ACC112 (cell line): ENCODE measurements around the gene TMEM250.

ENCODE experiments used
- H2AFZ ChIP-seq: fragments of 200-600 bp; sonication (generic); one replicate; pipeline ENCODE4 v1.6.0; 2017; ENCODE audit warnings: antibody characterized with exemption, low read length; ENCODE audit not compliant: unreplicated experiment
- H3K27ac ChIP-seq: fragments of 200-600 bp; sonication (generic); 2 replicates; pipeline ENCODE4 v1.5.1; 2014; ENCODE audit warnings: low read depth, mild to moderate bottlenecking, antibody characterized with exemption, low read length, moderate library complexity
- H3K27me3 ChIP-seq: fragments of 200-600 bp; sonication (generic); 2 replicates; pipeline ENCODE4 v1.6.1; 2014; ENCODE audit warnings: mild to moderate bottlenecking, antibody characterized with exemption, low read length, moderate library complexity, mixed read lengths; ENCODE audit not compliant: insufficient read depth
- H3K36me3 ChIP-seq: fragments of 200-600 bp; sonication (generic); 2 replicates; pipeline ENCODE4 v1.6.1; 2016; ENCODE audit warnings: mild to moderate bottlenecking, antibody characterized with exemption, low read length, moderate library complexity, mixed read lengths; ENCODE audit not compliant: insufficient read depth
- H3K4me1 ChIP-seq: fragments of 200-600 bp; sonication (generic); one replicate; pipeline ENCODE4 v1.6.1; 2016; ENCODE audit warnings: low read length, mixed read lengths; ENCODE audit not compliant: insufficient read depth, unreplicated experiment, control insufficient read depth
- H3K4me3 ChIP-seq: fragments of 200-600 bp; sonication (generic); 2 replicates; pipeline ENCODE4 v1.5.1; 2014; ENCODE audit warnings: mild to moderate bottlenecking, low read depth, low read length
- H3K79me2 ChIP-seq: fragments of 200-600 bp; sonication (generic); one replicate; pipeline ENCODE4 v1.6.0; 2016; ENCODE audit warnings: low read length; ENCODE audit not compliant: control insufficient read depth, unreplicated experiment, insufficient read depth

The TMEM250 gene

DNA sequence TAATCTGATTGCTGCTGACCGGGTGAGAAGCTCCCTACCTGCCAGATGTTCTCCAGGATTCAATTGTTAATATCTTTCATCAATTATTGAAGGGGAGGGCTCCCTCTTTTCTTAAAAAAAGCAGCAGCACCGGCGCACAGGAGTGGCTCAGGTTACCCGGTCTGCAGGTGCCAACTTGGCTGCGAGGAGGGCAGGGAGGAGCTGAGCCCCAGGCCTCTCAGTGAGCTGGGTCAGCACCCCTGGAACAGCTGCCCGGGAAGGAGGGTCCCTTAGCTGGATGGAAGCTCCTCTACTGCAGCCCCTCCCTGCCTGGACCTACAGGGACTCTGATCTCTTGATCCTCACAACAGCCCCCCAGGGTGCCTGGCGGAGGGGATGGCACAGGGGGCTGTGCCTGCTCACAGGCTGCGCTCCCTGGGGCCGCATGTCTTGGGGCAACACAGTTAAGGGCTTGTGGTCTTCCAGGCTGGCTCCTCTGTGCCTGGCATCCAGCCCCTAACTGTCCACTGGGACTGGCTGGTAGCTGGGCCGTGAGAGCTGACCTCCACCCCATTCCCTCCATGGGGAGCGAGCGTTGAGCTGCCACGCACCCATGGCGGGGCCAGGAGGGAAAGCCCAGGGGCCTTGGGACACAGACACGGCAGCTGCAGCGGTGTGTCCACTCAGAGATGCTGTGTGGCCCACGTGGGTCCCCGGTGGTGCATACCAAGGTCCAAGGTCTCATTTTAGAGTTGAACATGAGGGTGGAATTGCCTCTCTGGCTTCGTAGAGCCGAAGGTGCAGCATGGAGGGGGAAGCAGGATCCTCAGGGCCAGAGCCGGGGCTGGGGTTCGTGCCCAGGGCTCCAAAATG lies 28.6 kb upstream of the TMEM250 start:
- H3K79me2 ChIP-seq = no peaks in the 10 kb centered on the region
- H3K27me3 ChIP-seq = peaks cover 27% of the 10 kb centered on the region; the same call in 1 of the 2 replicates
- H2AFZ ChIP-seq = no peak overlapping the region
- H3K4me3 ChIP-seq = no peak overlapping the region
- no peak overlapping the region for H3K27ac ChIP-seq
- no peaks in the 10 kb centered on the region for H3K4me1 ChIP-seq
- H3K36me3 ChIP-seq = no peaks in the 10 kb centered on the region

DNA sequence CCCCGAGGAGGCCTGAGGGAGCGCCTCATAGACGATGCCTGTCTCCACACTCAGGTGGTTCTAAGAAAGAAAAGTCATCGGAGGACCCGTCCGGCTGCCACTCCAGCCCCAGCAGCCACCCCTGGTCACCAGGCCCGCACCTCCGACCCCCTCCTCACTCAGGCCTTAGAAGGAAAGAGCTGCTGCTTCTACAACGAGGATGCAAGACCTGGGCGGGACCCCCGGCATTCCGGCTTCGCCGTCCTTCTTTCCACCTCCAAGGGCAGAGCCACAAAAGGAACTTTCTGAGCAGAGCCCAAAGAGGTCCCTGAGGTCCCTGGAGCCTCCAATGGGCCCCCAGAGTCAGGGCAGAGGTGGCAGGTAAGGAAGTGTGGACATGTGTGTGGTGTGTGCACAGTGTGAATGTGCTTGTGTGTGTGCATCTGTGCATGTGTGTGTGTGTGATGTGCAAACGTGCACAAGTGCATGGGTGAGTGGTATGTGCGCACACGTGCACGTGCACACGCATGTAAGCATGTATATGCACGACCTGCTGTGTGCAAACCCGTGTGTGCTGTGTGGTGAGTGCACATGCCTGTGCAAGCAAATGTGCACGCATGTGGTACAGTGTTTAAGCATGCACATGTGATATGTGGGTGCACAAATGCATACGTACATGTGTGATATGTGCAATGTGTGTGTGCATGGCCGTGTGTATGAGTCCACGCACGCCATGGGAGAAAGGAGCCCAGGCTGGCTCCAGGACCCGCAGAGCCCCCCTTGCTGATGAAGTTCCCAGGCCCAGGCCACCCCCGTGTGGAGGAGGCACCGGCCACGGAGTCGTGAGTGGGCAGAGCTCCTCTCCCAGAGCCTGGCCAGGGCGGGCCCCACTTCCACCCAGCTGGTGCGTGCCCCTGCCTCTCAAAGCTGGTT lies 27.7 kb upstream of the TMEM250 start:
- Histone ChIP-seq H3K4me3 (no peak overlapping the region), H3K4me1 (no peaks in the 10 kb centered on the region), H3K27ac (no peak overlapping the region), H3K27me3 (peaks cover 27% of the 10 kb centered on the region; the same call in 1 of the 2 replicates), H2AFZ (no peak overlapping the region), H3K79me2 (no peaks in the 10 kb centered on the region), H3K36me3 (no peaks in the 10 kb centered on the region)

DNA sequence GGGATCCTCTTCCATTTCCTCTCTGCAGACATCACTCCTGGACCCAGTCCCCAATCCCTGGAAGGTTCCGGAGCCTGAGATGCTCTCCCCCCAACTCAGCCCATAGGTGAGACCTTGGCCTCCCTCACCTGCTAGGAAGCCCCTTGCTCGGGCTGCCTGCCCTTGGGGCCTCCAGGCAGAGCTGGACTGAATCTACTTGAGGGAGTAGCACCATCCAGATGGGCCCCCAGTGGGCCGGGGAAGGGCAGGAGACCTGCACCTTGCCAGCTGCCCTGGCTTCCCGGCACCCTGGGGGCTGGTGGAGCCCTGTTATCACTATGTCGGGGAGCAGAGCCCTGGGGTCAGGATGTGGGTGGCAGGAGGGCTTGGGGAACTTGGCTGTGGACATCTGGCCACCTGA lies 26.9 kb upstream of the TMEM250 start:
- H3K27ac ChIP-seq = no peak overlapping the region
- H3K27me3 ChIP-seq = peaks cover 27% of the 10 kb centered on the region; the same call in 1 of the 2 replicates
- H3K4me1 ChIP-seq = no peaks in the 10 kb centered on the region
- no peak overlapping the region for H2AFZ ChIP-seq
- no peak overlapping the region for H3K4me3 ChIP-seq
- H3K79me2 ChIP-seq = no peaks in the 10 kb centered on the region
- H3K36me3 ChIP-seq = no peaks in the 10 kb centered on the region

DNA sequence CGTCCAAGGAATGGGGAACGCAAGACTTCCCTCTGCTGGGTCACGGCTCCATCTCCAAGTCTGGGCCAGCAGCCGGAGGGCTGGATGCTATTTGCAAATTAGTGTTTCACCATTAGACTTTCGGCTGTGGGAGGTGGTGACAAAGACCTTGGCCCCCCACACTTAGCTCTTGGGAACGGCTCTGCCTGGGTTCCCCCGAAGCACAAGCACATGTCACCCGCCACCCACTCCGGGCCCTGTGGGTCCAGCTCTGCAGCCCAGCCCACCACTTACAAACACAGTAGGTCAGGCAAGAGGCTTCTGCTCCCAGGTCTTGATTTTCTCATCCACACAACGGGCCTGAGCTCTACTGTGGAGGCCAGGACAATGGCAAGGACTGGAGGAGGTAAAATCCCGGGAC lies 25.8 kb upstream of the TMEM250 start:
- H3K4me3 ChIP-seq = no peak overlapping the region
- no peaks in the 10 kb centered on the region for H3K79me2 ChIP-seq
- H2AFZ ChIP-seq = no peak overlapping the region
- no peaks in the 10 kb centered on the region for H3K4me1 ChIP-seq
- H3K36me3 ChIP-seq = no peaks in the 10 kb centered on the region
- no peak overlapping the region for H3K27ac ChIP-seq
- H3K27me3 ChIP-seq = peaks cover 27% of the 10 kb centered on the region; the same call in 1 of the 2 replicates

- Histone ChIP-seq H3K4me1 (no peaks in the 10 kb centered on the region), H3K27me3 (peaks cover 27% of the 10 kb centered on the region; the same call in 1 of the 2 replicates), H2AFZ (no peak overlapping the region), H3K4me3 (no peak overlapping the region), H3K79me2 (no peaks in the 10 kb centered on the region), H3K27ac (no peak overlapping the region), H3K36me3 (no peaks in the 10 kb centered on the region)
Observed at GRCh38 chr9:136143215-136144001, 24.7 kb upstream of the TMEM250 start.

GRCh38 chr9:136142859-136143214 lies 24.2 kb upstream of the TMEM250 start:
- H3K36me3 ChIP-seq = no peaks in the 10 kb centered on the region
- no peaks in the 10 kb centered on the region for H3K79me2 ChIP-seq
- H3K27ac ChIP-seq = no peak overlapping the region
- H3K4me3 ChIP-seq = no peak overlapping the region
- no peaks in the 10 kb centered on the region for H3K4me1 ChIP-seq
- peaks cover 23% of the 10 kb centered on the region; the same call in 1 of the 2 replicates for H3K27me3 ChIP-seq
- H2AFZ ChIP-seq = no peak overlapping the region

GRCh38 chr9:136142414-136142796 lies 23.7 kb upstream of the TMEM250 start:
- Histone ChIP-seq H2AFZ (no peak overlapping the region), H3K4me3 (no peak overlapping the region), H3K79me2 (no peaks in the 10 kb centered on the region), H3K27ac (no peak overlapping the region), H3K27me3 (peaks cover 20% of the 10 kb centered on the region; the same call in 1 of the 2 replicates), H3K36me3 (no peaks in the 10 kb centered on the region), H3K4me1 (no peaks in the 10 kb centered on the region)

GRCh38 chr9:136141682-136142413 lies 23.2 kb upstream of the TMEM250 start:
- no peaks in the 10 kb centered on the region for H3K79me2 ChIP-seq
- H2AFZ ChIP-seq = no peak overlapping the region
- no peak overlapping the region for H3K4me3 ChIP-seq
- H3K4me1 ChIP-seq = no peaks in the 10 kb centered on the region
- peaks cover 14% of the 10 kb centered on the region; the same call in 1 of the 2 replicates for H3K27me3 ChIP-seq
- H3K27ac ChIP-seq = no peak overlapping the region
- H3K36me3 ChIP-seq = no peaks in the 10 kb centered on the region

- Histone ChIP-seq H3K79me2 (no peaks in the 10 kb centered on the region), H2AFZ (no peak overlapping the region), H3K4me3 (no peak overlapping the region), H3K27ac (no peak overlapping the region), H3K4me1 (no peaks in the 10 kb centered on the region), H3K36me3 (no peaks in the 10 kb centered on the region), H3K27me3 (peaks cover 15% of the 10 kb centered on the region)
Observed at GRCh38 chr9:136140966-136141365, 22.3 kb upstream of the TMEM250 start.

DNA sequence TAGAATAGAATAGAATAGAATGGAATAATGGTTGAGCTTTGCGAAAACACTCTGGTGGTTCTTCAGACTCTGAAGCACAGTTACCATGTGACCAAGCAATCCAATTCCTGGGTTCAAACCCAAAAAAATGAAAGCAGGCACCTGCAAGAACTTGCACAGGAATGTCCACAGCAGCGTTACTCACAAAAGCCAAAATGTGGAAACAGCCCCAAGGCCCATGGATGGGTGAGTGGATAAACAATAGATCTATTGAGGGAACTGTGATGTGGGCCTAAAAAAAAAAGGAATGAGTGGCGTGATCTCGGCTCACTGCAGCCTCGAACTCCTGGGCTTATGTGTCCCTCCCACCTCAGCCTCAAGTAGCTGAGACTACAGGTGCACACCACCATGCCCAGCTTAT lies 21.4 kb upstream of the TMEM250 start:
- Histone ChIP-seq H3K27ac (no peak overlapping the region), H2AFZ (no peak overlapping the region), H3K27me3 (peaks cover 15% of the 10 kb centered on the region), H3K4me1 (no peaks in the 10 kb centered on the region), H3K36me3 (no peaks in the 10 kb centered on the region), H3K4me3 (no peak overlapping the region), H3K79me2 (no peaks in the 10 kb centered on the region)
